HG03342 (cell line): ENCODE measurements around the gene OSBPL8.

Experiments used
- ATAC-seq: cut with Tn5 transposase; IDR thresholded peaks from one replicate; pipeline ENCODE4 v1.9.1; 2021; ENCODE audit warnings: mild to moderate bottlenecking, moderate library complexity; ENCODE audit not compliant: unreplicated experiment

The OSBPL8 gene

DNA sequence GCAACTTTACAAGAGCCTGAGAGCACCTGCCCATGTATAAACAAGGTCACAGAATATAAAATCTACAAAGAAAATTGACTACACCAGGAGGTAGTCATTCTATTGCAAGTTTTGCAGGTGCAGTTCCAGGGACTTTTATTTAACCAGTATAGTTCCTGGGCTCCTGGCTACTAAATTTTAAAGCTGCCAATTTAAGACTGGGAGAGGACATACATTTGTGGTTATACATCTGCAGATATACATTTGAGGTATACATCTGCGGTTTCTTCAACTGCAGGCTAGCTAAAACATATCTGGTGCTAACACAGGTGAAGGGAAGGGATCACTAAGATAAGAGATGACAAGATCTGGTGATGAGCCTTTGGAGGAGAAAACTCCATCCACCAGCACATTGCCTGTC lies 241.6 kb downstream of the OSBPL8 start:
- no peak for ATAC-seq

DNA sequence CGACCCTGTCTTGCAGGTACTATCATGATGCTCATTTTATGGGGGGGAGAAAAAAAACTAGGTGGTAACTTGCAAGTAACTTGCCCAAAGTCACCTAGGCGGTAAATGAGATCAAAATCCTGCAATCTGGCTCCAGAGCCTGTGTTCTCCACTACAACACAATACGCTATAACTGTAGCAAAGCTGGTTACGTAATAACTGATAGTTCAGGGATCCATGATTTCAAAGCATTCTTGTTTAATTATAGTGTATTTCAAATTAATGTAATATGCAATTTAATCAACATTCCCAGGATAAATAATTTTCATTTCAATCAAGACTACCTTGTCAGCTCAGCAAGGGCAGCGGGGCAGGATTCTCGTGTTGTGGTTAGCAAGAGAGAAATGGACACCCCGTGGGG lies 243.1 kb downstream of the OSBPL8 start:
- no peak for ATAC-seq

DNA sequence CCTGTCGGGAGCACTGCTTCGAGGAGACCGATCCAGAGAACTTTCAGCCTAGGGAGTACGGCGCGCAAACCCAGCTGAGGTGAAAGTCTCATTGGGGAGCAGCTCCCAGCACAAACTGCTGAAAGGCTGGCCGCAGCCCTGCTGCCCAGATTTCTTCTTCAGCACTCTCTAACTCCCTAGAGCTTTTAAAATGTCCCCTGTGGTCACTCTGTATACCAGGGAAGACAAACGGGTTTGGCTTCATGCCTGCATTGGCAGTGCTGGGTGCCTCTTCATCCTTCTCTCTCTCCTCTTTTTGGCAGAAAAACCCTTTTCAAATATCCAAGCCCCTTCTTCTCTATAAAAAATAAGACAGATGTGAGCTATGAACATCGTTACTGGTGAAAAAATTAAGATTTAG lies 246.3 kb downstream of the OSBPL8 start:
- ATAC-seq: no peak

DNA sequence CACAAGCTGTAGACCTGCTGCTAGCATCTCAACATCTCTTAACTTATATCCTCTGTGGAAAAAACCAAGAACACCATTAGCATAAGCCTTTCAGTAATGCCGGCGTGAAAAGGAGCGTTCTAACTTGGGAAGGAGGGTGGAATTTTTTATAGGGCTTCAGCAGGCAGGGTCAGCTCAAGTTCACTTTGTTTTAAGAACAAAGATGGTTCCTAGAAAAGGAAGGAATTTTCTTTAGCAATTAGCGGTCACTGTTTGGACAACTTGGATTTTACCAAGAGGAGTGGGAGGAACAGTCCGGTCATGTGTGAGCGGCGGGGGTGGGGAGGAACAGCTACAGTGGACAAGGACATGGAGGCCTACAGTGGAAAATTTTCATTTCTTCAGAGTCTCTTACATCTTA lies 247.3 kb downstream of the OSBPL8 start:
- no peak for ATAC-seq

DNA sequence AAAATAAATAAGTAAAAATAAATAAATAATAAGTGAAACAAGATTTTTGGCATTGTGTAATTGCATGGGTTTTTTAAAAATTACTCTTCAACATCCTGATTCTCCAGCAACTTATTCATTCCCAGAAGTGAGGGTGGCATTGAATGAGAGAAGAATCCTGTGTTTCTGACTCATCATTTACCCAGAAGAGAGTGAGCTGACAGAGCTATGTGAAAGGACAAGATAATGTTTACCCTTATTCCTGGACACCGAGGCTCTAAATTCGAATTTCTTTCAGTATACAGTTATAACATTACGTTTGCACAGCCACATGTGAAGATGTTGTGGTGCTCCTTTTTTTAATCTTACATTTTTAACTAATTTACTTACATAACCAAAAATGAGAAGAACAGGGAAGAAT lies 247.8 kb downstream of the OSBPL8 start:
- no peak for ATAC-seq

DNA sequence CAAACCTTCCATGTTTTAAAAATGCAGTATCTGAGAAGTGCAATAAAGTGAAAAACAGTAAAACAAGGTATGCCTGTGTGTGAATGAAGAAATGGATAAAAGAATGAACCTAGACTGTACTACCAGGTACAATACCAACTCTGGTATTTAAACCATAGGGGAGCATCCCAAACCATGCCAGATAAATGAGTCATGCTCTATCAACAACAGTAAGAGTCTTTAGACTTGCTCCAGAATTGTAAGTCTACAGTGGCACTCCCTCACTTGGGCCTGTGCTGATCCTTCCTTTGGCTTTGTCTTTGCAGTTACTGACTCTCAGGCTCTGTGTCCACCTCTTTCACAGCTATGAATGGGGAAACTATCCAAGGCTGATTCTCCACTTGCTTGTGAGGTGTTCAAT lies 249.5 kb downstream of the OSBPL8 start:
- ATAC-seq: no peak

DNA sequence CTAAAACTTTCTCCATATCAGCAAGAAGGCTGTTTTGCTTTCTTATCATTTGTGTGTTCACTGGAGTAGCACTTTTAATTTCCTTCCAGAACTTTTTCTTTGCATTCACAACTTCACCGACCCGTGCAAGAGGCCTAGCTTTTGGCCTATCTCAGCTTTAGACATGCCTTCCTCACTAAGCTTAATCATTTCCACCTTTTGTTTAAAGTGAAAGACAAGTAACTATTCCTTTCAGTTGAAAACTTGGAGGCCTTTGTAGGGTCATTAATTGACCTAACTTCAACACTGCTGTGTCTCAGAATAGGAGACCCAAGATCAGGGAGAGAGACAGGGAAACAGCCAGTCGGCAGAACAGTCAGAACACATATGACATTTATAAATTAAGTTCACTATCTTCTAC lies 250.7 kb downstream of the OSBPL8 start:
- no peak for ATAC-seq

DNA sequence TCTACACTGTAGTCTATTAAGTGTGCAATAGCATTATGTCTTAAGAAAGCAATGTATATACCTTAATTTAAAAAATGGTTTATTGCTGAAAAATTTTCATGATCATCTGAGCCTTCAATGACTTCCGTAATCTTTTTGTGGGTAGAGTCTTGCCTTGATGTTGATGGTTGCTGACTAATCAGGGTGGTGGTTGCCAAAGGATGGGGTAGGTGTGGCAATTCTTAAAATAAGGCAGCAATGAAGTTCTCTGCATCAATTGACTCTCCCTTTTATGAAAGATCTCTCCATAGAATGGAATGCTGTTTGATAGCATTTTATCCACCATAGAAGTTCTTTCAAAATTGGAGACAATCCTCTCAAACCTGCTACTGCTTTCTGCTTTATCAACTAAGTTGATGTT lies 252.5 kb downstream of the OSBPL8 start:
- ATAC-seq: no peak

DNA sequence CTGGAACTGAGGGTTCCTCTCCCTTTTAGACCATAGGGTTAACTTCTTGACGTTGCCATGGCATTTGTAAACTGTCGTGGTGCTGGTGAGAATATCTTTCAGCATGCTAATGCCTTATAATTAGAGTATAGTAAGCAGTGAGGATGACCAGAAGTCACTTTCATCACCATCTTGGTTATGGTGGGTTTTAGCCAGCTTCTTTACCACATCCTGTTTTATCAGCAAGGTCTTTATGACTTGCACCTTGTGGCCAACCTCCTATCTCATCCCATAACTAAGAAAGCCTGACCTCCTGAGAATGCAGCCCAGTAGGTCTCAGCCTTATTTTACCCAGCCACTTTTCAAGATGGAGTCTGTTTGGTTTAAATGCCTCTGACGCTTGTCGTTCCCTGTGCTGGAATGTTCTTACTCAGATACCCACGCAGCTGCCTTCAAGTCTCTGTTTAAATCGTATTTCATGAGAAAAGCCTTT lies 255.5 kb downstream of the OSBPL8 start:
- ATAC-seq: no peak

DNA sequence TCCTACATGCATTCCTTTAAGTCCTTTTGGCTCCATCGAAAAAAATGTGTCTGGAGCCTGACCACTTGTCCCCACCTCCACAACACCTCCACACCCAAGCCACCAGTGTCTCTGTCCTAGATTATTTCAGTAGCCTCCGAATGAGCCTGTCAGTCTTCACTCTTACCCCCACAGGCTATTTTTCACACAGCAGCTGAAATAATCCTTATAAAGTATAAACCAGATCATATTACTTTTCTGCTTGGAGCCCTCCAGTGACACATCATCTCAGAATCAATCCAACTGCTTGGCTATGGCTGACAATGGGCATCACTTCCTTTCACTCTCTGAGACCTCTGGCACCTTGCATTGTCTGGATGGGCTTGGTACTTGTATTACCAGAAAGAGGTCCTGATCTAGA lies 256.2 kb downstream of the OSBPL8 start:
- ATAC-seq: no peak
